Central memory CD4-positive, alpha-beta T cell (primary cell): ENCODE measurements around the gene NDUFB11.

Source experiments
- DNase-seq: peaks from one replicate; pipeline ENCODE4 v3.0.0; 2022
- total RNA-seq, 3 experiments: gene quantifications; one replicate each; lab custom pipeline; 2026; lab: John Stamatoyannopoulos, UW

Gene NDUFB11
- 27.4 to 54.0 (median 50.3) reads per million in 3 experiments for total RNA-seq

DNA sequence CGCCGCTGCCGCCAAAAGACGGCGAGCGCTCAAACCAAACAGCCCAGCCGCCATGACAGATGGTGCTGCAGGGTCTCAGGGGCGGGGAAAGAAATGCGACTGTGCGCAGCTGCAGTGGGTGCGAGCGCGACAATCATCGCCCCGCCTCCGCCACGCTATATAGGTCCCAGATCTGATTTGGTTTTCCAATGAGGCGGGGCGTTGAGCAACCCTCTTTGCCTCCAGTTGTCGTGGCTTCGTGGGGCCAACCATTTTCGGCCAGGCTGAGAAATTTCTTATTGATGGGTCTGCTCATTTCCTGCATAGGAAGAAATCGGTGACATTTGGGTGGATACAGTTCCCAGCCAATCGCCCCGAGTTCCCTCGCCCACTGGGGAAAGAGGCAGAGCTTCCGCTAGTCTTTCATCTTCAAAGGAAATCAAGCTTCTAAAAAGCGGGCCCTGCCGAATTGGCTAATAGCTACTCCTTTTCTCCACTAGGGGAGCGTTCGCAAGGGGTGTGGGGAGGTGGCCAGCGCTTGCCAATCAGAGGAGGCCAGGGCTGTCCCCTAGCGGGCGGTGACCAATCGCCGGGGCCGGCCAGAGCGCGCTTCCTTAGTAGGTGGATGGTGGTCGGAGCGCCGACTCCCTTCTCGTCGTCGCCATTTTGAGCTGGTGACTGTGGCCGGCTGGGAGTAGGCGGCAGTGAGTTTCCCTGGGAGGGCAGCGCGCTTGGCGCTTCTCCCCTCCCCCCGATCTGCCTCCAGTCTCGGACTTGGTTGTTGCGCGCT lies at the start of gene NDUFB11, which contains the start of gene RBM10:
Gene NDUFB11 (minus strand): TSS at position 77 of the 769 bp plus-strand sequence. CDS start 23 bp downstream, at position 54.
Gene RBM10 (plus strand): TSS at position 596 of the 769 bp plus-strand sequence. CDS start 2,261 bp downstream, outside the sequence.
- peak; percentile 91 for DNase-seq

DNA sequence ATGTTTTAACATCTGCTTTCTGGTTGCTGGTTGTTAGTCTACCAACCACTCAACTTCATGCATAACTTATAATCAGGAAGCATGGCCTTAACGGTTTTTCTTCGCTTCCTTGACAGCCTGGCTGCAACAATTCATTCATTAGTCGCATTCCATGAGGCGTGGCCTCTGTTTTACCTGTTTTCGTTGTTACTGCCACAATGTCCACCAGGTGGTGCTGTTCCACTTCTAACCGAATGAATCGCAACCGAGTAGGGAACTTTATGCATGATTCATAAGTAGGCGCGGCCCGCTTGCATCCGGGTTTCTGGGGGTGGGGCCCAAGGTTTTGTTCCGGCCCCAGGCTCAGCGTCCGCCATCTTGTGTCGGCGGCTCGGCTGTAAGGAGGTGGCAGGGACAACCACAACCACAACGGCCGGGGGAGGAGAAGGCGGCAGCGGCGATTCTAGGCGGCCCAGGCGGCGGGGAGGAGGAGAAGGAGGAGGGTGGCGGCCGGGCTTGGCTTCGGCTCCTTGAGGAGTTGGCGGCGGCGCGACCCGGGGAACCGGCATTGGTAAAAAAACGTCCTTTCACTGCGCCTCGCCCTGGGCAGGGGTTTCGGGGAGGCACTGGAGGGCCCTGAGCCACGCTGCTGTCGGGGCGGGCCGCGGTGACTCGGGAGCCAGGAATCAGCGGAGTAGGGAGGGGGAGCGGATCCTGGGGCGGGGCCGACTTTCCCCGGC lies 49.1 kb upstream of the NDUFB11 start, which contains the start of gene UBA1:
Gene UBA1 (plus strand): TSS at position 355 of the 719 bp plus-strand sequence. CDS start 4,974 bp downstream, outside the sequence.
- DNase-seq = peak; percentile 97

DNA sequence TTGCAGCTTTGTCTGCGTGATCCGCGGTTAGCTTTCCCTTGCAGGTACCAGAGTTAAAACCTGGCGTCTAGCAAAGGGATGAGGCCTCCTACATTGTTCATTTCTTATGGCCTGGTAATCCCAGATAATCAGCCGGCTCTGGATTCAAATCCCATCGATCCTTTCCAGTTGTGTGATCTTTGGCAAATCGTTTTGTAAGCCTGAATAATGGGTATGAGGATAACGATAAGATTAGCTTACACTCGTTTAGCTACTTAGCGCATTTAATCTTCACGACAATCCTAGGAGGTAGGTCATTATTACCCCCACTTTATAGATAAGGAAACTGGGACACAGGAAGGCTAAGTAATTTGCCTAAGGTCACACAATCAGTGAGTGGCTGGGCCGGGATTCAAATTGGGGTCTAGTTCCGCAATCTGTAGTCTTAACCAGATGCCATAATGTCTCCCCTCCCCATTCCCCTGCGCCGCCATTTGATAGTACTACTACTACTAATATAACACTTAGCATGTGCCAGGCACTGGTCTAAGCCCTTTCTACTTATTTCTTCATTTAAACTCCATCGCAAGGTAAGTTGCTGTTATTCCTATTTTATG lies 47.4 kb upstream of the NDUFB11 start:
- DNase-seq = no peak

DNA sequence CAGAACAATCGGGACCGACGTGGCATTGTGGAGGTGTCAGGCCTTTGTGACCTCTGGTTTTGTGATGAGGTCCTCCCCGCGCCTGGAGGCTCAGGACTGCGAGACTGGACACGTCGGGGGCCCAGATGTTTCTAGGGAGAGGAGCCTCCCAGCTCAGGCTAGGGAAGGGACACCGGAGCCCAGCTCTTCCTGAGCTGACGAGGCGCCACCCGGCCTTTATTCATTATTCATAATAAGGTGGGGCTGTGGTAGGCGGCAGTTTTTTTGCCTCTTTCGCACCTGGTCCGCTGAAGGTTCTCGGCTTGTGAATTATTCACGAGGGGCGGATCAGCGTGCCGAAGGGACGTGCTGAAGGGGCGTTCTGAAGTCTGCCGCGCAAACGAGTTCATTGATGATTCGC lies 46.8 kb upstream of the NDUFB11 start:
- peak; percentile 38 for DNase-seq

DNA sequence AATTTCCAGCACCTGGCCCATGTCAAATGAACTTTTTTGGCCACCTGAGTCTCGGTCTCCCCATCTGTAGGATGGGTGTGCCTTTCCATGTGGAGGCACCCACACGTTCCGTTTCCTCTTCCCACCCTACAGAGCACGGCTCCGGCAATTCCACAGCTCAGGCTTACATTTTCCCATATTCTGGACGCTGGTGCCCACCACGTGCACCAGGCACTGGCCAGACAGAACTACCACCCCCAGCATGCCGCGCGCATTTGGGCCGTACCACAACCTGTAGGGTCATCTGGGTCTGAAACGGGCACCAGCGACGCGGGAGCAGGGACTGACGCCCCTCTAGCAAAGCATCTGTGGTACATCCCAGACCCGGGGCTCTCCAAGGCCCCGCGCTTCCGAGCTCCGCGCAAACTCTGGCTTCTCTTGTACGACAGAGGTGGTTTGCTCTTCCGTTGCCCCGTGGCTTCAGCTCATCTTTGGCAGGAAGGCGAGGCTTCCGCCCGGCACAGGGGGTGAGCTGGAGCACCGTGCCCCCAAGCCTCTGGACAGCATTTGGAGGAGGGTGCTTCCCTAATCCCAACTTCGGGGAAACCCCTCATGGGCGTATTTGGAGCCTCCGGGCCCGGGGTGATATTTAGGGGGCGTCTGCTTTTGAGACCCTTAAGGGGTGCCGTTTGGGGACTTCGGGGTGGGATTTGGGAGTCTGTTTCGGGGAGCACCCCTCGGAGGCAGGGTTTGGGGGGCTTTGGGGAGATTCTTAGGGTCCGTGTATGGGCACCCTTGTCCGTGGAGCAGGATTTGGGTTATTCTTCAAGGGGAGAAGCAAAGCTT lies 46.2 kb upstream of the NDUFB11 start:
- DNase-seq = peak; percentile 81

DNA sequence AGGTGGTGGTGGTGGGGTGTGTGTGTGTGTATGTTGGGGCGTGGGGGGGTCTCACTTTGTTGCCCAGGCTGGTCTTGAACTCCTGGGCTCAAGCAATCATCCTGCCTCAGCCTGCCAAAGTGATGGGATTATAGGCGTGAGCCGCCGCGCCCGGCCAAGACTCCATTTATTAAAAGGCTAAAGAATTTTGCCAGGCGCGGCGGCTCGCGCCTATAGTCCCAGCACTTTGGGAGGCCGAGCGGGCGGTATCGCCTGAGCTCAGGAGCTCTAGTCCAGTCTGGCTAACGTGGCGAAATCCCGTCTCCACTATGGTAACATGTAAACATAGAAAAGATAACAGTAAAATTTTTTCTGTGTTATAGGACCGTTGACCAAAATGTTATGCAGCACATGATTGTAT lies 45.4 kb upstream of the NDUFB11 start:
- no peak for DNase-seq

DNA sequence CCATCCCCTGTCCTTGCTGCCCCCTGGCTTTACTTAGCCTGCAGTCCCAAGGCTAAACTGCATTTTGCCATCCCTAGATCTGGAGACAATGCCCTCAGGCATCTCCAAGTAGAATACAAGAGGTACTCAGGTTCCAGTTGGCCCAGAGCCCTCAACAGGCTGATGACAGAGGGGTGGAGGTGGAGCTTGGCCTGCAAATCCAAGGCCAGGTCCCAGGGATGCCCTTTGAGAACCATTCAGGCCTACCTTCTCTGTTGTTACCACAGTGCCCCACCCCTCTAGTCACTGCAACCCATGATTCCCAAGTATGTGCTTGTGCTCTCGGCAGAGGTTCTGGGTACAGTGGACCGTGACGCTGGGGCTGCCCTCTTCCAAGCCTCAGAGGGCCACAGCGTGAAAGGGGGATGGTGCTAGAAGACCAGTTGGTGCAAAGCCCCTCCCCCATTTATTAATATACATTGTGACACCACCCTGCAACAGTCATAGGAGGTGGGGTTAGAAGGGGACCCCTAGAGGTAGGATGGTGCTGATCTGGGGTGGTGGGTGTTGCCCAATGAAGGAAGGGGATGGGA lies 42.7 kb upstream of the NDUFB11 start:
- no peak for DNase-seq

DNA sequence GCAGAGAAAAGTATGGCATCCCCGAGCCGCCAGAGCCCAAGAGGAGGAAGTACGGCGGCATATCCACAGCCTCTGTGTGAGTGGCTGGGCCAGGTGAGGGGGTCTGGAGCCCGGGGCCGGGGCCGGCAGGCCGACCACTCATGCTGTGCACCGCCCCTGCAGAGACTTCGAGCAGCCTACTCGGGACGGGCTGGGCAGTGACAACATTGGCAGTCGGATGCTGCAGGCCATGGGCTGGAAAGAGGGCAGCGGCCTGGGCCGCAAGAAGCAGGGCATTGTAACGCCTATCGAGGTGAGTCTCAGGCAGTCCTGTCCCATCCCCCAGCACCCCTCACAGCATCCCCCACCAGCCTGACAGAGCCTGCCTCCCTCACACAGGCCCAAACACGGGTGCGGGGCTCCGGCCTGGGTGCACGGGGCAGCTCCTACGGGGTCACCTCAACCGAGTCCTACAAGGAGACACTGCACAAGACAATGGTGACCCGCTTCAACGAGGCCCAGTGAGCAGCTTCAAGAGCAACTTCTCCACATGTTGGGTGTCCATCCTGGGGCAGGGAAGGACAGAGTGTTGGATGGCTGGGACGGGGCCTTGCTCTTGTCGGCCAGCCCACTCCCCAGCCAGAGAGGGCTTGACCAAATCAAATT lies 41.7 kb upstream of the NDUFB11 start:
- no peak for DNase-seq

DNA sequence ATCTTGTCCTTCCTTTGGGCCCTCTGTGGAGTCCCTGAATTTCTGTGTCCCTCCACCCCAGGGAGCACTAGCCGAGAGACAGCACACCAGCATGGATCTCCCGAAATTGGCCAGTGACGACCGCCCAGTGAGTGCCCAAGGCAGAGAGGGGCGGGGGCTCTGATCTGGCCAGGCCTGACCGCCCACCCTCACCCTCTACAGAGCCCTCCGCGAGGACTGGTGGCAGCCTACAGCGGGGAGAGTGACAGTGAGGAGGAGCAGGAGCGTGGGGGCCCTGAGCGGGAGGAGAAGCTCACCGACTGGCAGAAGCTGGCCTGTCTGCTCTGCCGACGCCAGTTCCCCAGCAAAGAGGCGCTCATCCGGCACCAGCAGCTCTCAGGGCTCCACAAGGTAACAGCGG lies 40.7 kb upstream of the NDUFB11 start:
- no peak for DNase-seq

DNA sequence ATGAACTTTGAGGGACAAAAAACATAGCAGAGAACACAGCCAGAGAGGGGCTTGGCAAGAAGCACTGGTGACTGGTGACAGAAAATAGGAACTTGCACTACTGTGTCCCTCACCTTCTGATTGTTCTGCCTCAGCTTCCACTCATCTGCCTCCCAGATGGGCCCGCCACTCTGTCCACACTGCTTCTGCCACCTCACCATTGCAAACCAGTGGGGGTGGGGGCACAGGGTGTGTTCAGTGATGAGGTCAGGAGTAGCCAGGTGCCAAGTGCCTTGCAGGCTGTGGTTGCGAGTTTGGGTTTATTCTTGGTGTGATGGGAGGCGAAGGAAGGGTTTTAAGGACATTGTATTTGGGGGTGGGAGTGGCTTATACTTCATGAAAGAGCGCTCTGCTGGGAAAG lies 40.0 kb upstream of the NDUFB11 start:
- no peak for DNase-seq

DNA sequence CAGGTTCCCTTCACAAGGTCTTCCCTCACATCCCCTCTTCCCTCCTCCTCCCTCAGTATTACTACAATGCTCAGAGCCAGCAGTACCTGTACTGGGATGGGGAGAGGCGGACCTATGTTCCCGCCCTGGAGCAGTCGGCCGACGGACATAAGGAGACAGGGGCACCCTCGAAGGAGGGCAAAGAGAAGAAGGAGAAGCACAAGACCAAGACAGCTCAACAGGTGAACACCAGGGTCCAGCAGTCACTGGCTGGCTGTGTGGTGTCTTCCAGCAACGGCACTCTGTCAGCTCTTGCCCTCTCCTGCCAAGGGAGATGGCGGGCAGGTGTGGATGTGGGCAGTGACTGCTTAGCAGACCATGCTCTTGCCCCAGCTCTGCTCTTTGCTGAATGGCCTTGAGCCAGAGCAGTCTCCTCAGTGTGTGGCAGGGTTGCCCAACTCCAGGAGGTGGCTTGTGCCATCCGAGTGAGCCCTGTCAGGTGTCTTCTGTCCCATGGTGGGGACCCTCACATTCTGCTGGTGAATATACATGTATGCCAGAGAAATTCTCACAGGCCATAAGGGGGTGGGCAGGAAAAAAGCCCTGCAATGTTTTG lies 37.7 kb upstream of the NDUFB11 start:
- no peak for DNase-seq

DNA sequence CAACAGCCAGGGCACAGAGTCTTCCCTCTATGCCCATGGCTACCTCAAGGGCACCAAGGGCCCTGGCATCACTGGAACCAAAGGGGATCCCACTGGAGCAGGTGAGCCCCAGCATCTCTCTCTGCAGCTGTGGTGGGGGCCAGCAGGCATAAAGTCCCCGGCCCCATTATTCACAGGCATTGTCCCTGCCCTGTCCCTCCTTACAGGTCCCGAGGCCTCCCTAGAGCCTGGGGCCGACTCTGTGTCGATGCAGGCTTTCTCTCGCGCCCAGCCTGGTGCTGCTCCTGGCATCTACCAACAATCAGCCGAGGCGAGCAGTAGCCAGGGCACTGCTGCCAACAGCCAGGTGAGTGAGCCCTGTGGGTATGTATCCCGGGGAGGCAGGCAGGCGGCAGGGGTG lies 36.8 kb upstream of the NDUFB11 start:
- no peak for DNase-seq

DNA sequence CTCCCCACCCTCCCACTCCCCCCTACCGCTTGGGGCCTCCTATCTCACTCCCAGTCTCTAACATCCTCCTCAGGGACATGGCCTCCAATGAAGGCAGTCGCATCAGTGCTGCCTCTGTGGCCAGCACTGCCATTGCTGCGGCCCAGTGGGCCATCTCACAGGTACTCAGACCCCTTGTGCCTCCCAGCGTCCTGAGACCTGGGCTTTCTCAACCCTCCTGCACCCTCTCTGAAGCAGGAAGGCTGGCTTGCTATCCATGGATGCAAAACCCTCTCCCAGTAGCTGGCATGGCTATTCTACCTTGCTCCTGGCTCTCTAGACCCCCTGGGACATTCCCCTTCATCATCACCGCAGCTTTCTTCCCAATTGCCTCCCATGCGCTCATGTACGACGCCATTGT lies 35.8 kb upstream of the NDUFB11 start:
- DNase-seq = no peak

DNA sequence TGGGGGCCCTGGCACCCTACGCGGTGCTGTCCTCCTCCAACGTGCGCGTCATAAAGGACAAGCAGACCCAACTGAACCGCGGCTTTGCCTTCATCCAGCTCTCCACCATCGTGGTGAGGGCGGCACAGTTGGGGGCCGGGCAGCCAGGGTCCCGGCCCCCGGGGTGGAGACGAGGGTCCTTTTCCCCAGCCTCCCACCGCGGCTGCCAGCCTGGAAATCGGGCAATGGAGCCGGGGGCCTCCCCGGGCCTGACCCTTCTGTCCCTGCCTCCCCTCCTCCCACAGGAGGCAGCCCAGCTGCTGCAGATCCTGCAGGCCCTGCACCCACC lies 35.4 kb upstream of the NDUFB11 start:
- no peak for DNase-seq

DNA sequence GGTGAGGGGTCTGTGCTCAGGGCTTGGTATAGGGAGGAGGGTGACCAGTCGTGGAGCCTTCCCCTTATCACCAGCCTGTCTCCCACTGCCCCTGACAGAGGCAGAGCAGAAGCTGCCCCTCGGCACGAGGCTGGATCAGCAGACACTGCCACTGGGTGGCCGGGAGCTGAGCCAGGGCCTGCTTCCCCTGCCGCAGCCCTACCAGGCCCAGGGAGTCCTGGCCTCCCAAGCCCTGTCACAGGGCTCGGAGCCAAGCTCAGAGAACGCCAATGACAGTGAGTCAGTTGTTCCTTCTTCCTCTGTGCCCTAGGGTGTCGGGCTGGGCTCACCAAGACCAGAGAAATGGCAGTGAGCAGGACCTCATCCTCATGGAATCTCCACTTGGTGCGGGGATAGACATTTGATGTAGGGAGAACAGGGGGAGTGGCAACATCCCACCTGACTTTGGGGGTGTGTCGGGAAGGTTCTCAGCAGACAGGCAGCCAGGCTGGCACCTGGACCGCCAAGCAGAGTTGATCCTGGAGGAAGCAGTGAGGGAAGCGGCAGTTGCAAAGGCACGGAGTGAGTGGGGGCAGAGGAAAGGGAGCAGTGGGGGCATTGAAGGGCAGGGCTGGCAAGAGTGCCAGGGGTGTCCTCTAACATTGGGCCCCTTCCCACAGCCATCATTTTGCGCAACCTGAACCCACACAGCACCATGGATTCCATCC lies 34.9 kb upstream of the NDUFB11 start:
- DNase-seq = no peak

DNA sequence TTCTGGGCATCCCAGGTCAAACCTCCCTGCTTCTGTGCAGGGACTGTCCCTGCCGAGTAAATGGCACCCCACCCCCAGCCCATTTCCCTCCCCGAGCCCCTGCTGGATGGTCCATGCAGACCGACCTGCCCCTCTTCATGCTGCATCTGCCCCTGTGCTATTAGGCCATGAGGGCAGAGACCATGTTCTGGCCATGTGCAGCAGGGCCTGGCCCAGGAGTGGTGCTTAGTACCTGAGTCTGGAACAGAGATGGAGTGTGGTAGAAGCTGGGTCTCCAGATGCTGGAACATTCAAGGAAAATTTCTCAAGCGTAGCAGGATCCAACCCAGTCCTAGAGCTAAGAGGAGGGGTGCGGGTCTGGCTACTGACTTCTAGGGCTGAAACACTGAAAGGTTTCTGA lies 33.8 kb upstream of the NDUFB11 start:
- DNase-seq = no peak

DNA sequence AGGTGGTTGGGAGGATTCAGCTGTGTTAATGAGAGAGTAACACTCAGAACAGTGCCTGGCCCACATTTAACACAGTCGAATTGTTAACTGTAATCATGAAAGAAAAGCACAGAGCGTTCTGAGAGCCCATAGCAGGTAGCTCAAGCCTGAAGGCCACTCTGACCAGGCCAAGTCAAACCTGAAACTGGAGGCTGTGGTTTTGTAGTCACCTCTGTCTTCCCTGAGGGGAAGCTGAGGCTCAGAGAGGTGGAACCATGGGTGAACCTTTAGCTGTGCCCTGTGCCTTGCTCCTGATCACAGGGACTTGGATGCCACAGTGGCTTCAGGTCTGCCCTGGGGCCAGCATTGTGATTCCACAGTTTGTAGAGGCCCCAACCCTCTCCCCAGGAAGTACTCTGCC lies 32.6 kb upstream of the NDUFB11 start:
- DNase-seq = no peak

DNA sequence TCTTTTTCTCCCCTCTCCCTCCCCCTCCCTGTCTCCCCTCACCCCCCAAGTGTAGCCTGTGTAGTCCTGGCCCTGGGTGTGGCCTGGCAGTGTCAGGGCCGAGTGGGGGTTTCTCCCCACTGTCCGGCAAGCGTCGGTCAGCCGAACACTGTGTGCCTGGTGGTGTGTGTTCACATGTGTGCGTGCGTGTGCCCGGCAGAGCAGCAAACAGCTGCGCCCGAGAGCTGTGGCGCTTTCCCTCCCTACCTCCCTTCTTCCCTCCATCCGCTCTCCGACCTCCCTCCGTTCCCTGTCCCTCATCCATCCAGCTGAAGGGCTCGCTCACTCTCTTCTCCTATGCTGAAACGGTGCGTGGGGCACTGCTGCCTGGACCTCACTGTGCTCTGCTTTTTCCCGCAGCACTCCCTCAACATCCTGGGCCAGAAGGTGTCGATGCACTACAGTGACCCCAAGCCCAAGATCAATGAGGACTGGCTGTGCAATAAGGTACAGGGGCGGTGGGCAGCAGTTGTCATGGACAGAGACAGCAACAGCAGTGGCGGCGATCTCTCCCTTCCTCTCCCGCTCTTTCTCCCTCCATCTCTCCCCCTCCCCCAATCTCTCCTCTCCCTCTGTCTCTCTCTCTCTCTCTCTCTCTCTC lies 31.7 kb upstream of the NDUFB11 start:
- no peak for DNase-seq

DNA sequence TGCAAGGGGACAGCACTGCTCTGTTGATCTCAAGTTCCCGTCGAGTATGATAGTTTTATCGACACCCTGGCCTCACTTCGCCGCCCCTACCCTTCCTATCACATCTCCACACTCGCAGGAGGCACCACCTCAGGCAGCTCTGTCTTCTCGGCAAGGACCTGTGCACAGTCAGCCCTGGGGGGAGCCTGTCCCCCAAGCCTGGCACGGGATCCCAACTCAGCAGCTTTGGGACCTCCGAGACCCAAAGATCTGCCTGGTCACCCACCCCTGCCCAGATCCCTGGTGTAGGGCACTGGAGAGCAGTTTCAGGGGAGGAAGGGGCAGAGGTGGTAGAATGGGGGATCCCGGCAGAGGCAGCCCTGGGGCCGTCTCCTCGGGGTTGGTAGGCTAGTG lies 31.1 kb upstream of the NDUFB11 start:
- DNase-seq = no peak

DNA sequence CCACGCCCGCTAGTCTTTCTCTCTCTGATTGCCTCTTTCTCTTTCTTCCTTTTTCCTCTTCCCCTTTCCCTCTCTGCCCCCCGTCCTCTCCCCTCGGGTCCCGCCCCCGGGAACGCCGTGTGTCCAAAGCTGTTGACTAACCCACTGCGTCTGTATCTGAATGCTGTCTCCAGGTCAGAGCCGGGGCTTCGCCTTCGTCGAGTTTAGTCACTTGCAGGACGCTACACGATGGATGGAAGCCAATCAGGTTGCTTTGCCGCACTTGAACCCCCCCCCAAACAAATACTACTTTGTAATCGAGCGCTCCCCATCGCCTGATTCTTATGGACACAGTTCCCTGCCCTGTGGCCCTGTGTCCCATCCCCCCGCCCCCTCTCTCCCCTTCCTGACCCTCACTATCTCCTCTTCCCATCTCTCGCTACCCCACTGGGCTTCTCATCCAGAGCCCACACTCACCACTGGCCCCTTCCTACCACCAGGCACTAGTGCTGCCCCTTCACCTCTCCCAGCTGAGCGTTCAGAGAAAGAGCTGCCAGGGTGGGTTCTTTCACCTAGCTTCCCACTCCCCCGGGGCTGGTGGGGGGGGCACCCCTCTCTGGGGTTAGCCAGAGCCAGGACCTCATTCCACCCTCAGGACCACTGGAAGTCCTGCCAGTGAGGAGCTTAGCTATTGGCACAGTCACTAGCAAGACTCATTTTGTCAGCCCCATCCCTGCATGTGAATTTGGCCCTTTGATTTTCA lies 30.5 kb upstream of the NDUFB11 start:
- DNase-seq = no peak
